ENCODE data around the gene EIF4A3.

Gene EIF4A3

GRCh38 chr17:80108036-80108971 lies 38.6 kb downstream of the EIF4A3 start:
- no peak for DNase-seq (ENCODE audit: low spot score)
- in situ Hi-C loops (cut with MboI; ENCODE audit: low sequenced_read_pairs, unreplicated experiment): no loop called here
- TF ChIP-seq, protein P1, sequence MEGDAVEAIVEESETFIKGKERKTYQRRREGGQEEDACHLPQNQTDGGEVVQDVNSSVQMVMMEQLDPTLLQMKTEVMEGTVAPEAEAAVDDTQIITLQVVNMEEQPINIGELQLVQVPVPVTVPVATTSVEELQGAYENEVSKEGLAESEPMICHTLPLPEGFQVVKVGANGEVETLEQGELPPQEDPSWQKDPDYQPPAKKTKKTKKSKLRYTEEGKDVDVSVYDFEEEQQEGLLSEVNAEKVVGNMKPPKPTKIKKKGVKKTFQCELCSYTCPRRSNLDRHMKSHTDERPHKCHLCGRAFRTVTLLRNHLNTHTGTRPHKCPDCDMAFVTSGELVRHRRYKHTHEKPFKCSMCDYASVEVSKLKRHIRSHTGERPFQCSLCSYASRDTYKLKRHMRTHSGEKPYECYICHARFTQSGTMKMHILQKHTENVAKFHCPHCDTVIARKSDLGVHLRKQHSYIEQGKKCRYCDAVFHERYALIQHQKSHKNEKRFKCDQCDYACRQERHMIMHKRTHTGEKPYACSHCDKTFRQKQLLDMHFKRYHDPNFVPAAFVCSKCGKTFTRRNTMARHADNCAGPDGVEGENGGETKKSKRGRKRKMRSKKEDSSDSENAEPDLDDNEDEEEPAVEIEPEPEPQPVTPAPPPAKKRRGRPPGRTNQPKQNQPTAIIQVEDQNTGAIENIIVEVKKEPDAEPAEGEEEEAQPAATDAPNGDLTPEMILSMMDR (IDR thresholded peaks at IDR 0.05; ENCODE audit: borderline replicate concordance, control extremely low read depth, extremely low read depth, insufficient read depth, missing control alignments): no peak

- TF ChIP-seq, protein P1 (IDR thresholded peaks at IDR 0.05; ENCODE audit: borderline replicate concordance, control extremely low read depth, extremely low read depth, insufficient read depth, missing control alignments): no peak
- DNase-seq (ENCODE audit: low spot score): no peak
- in situ Hi-C loops (cut with MboI; ENCODE audit: low sequenced_read_pairs, unreplicated experiment): no loop called here
Observed at GRCh38 chr17:80107231-80108021, 39.5 kb downstream of the EIF4A3 start.

- in situ Hi-C loops (cut with MboI; ENCODE audit: low sequenced_read_pairs, unreplicated experiment): no loop called here
Observed at GRCh38 chr17:80106751-80107150, 40.2 kb downstream of the EIF4A3 start.

GRCh38 chr17:80106176-80106575 lies 40.8 kb downstream of the EIF4A3 start:
- no peak for DNase-seq (ENCODE audit: low spot score)
- TF ChIP-seq, protein P1 (IDR thresholded peaks at IDR 0.05; ENCODE audit: borderline replicate concordance, control extremely low read depth, extremely low read depth, insufficient read depth, missing control alignments): no peak

More at GRCh38 chr17:80106751-80107150, 40.2 kb downstream of the EIF4A3 start:
- TF ChIP-seq, protein P1 (IDR thresholded peaks at IDR 0.05; ENCODE audit: borderline replicate concordance, control extremely low read depth, extremely low read depth, insufficient read depth, missing control alignments): no peak
- no peak for DNase-seq (ENCODE audit: low spot score)

DNA sequence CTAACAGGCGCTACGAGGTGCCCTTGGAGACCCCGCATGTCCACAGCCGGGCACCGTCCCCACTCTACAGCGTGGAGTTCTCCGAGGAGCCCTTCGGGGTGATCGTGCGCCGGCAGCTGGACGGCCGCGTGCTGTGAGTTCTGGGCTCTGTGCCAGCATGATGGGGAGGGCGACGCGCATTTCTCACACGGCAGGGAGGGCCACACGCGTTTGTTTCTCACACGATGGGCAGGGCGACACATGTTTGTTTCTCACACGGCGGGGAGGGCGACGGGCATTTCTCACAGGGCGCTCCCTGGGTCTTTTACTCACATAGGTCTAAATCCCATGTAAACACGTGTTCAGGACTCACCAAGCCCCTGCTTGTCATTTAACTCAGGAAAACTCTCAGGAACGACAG lies 41.2 kb downstream of the EIF4A3 start:
- TF ChIP-seq, protein P1 (IDR thresholded peaks at IDR 0.05; ENCODE audit: borderline replicate concordance, control extremely low read depth, extremely low read depth, insufficient read depth, missing control alignments): no peak
- in situ Hi-C loops (cut with MboI; ENCODE audit: low sequenced_read_pairs, unreplicated experiment): no loop called here

More at GRCh38 chr17:80106176-80106575, 40.8 kb downstream of the EIF4A3 start:
- in situ Hi-C loops (cut with MboI; ENCODE audit: low sequenced_read_pairs, unreplicated experiment): no loop called here

DNA sequence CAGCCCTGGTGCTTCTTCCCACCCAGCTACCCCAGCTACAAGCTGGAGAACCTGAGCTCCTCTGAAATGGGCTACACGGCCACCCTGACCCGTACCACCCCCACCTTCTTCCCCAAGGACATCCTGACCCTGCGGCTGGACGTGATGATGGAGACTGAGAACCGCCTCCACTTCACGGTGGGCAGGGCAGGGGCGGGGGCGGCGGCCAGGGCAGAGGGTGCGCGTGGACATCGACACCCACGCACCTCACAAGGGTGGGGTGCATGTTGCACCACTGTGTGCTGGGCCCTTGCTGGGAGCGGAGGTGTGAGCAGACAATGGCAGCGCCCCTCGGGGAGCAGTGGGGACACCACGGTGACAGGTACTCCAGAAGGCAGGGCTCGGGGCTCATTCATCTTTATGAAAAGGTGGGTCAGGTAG lies 42.0 kb downstream of the EIF4A3 start:
- in situ Hi-C loops (cut with MboI; ENCODE audit: low sequenced_read_pairs, unreplicated experiment): no loop called here
- TF ChIP-seq, protein P1 (IDR thresholded peaks at IDR 0.05; ENCODE audit: borderline replicate concordance, control extremely low read depth, extremely low read depth, insufficient read depth, missing control alignments): no peak
- no peak for DNase-seq (ENCODE audit: low spot score)

More for the DNA sequence above, 41.2 kb downstream of the EIF4A3 start:
- DNase-seq (ENCODE audit: low spot score): no peak

All from GM13976 (cell line).